RWPE1 (cell line): ENCODE results near the gene PPP2R3A.
A peak's percentile ranks its signal among the peaks of the same experiment; 100 is the strongest.

Experiments
- CTCF ChIA-PET: fragments of 350-600 bp; sonication (Branson Sonifier 250); formaldehyde crosslinking; extraction: SDS; loops from one replicate; lab custom pipeline; 2021; lab: Yijun Ruan, JAX
- POLR2A ChIA-PET: fragments of 400-600 bp; formaldehyde crosslinking; extraction: SDS; loops from one replicate; lab custom pipeline; 2020; ENCODE audit warnings: antibody characterized with exemption; ENCODE audit not compliant: low non-redundant PET; lab: Yijun Ruan, JAX
- DNase-seq: peaks from one replicate; pipeline ENCODE4 v3.0.0; 2012; ENCODE audit warnings: low spot score
- H3K27ac ChIP-seq: fragments of 450-650 bp; 2 replicates; pipeline ENCODE4 v1.5.1; 2017
- CTCF ChIP-seq: fragments of 450-650 bp; conservative IDR thresholded peaks from 2 replicates; pipeline ENCODE4 v1.5.1; 2017; ENCODE audit warnings: low read depth, mild to moderate bottlenecking

Gene PPP2R3A

GRCh38 chr3:136197159-136197793 is 231.7 kb downstream of the PPP2R3A start:
- ChIA-PET POLR2A (interaction anchor here (0.5 to 1.5 kb wide), 3 partner anchors 13 to 442 kb away, joined by 3 to 6 read pairs (median 5); no protein-coding TSS in a partner anchor), CTCF (interaction anchor here (0.6 to 0.8 kb wide), 3 partner anchors 50 to 154 kb away, joined by 3 to 4 read pairs (median 4); no protein-coding TSS in a partner anchor)
- DNase-seq = no peak
- peak overlapping the region; percentile 100 for H3K27ac ChIP-seq
- TF ChIP-seq CTCF = no peak
